HG03457 (cell line): ENCODE data around the gene MARCHF3.
A peak's percentile ranks its signal among the peaks of the same experiment; 100 is the strongest.
"Not testable (repeated sequence)": the region's sequence is repeated elsewhere in the genome, so short reads cannot be mapped to it uniquely, and the experiment has no call there.

ENCODE experiments used
- ATAC-seq: cut with Tn5 transposase; IDR thresholded peaks from one replicate; pipeline ENCODE4 v1.9.1; 2021; ENCODE audit warnings: moderate number of reproducible peaks; ENCODE audit not compliant: unreplicated experiment

The MARCHF3 gene

DNA sequence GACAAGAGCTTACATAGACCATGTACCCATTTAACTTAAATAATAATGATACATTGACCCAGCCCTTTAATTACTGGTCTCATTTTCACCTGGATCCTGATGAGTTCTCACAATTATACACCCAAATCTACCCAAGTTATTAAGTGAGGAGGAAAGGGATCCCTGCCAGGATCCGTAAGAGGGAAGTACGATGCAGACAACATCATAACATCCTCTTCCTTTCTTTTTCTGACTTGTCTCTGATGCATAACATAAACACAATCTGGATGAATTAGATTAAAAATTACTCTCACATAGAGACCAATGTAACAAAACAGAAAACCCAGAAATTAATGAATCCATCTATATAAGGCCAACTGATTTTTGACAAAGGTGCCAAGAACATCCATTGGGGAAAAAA, 17.0 kb downstream of the MARCHF3 start:
- no peak for ATAC-seq

DNA sequence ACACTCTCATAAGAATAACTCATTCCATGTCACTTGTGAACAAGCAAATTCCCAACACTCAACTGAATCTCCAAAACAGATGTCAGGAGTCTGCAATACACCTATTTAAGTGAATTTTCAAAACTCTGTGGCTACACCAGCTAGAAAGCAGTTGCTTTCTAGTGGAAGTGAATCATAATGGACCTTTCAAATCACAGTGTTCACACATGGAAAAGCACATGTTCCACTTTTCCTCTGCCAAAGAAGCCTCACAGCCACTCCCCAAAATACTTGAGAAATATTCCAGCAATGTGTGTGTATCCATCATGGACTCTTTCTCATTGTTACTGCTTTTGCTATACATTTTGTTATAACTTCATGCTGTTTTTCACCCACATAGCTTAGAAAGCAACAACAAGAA, 17.4 kb downstream of the MARCHF3 start:
- ATAC-seq = no peak

DNA sequence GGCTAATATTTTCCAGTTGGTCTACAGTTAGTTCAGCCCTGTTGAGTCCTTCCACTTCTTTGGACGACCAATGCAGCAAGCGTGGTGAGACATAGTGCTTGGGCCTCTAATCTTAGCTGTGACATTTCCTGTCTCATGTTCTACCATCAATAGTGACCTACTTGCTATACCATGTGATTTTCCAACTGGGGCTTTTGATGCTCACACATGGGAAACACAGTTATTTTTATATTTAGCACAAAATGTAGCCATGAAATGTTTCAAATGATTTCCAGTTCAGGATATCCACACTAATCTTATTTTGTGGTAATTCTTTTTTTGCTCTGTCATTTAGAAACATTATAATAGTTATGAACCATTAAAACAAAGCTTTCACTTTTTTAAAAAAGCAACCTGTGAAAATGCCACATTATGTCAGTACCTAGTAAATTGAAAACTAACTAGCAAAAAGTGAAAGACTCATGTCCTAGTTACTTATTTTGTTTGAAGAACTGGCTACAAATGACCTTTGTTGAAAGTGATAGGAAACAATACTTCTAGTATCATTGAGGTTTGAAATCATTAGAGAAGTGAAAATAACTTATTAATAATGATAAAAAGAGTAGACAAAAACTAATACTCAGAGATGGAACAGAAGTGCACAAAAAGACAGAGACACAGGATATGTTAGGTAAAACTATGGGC, 18.3 kb downstream of the MARCHF3 start:
- peak; percentile 71 for ATAC-seq

DNA sequence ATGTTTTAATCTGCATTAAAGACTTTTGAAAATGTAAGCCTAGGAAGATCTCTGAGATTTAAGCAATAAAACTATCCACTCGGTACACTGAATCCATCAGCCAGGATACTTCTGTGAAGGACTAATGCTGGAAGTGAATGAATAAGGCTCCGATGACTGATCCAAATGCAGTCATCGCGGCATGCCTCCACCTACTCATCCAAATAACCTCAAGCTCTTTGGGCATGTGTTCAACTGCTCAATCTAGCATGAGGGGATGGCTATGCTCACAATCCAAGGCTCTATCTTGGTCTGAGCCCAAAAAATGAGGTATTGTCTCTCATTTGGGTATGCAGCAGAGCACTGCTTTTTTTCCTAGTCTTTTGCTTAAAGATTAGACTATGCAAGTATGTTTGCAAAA, 19.2 kb downstream of the MARCHF3 start:
- no peak for ATAC-seq

DNA sequence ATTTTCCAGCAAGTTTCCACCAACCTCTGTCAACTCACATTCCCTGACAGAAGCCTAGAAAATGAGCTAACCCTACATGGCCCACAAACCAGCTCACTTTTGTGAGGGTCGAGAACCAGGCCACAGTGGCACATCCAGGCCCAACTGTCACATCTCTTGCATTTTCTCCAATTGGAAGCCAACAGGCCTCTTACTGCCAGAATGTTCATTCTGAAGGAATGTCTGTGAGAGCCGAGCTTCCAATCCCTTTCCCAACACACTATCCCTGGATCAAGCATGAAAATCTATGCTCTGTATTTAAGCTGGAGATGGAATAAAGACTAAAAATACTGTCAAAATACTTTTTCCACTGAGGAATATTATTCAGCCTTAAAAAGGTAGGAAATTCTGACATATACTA, 20.0 kb downstream of the MARCHF3 start:
- no peak for ATAC-seq

DNA sequence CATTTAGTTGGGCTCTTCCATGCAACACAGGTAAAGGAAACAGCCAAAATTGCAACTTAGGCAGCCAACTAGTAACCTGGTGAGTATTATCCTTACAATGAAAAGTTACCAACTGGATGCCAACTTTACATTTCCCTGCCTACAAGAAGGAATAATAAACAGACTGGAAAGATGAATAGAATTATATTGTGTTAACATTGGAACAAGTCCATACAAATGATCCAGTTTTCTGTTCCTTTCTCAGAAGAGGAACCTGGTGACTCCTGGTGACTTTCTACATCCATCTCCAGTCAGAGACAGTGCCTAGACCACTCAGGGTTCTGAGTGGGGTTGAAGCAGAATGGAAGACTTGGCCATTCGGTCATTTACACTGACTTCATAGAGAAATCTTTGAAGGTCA, 20.6 kb downstream of the MARCHF3 start:
- ATAC-seq = no peak

DNA sequence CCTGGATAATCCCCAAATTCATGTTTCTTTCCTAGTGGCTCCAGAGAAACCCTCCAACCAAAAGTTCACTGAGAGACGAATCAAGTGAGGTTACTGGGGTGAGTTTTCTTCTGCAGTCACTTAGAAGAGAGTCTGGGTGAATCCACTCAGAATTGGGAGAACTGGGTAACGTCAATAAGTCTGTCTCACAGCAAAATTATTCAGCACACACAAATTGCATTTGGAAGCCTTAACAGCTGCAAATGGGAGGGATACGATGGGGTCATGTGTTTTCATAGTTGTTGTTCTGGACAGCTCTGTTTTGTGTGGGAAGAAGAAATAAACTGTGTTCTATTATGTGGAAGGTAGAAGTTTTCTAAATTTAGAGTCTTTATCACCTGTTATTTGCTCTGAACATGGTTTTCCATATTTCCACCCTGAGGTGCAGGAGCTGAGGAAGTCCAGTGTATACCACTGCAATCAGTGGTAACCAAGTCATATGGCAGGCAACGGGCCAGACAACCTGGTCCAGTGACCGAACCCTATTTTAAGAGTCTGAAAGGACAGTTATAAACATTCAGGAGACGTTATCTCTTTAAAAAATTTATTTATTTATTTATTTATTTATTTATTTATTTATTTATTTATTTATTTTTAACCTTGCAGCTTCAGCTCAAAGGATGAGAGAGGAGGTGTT, 21.9 kb downstream of the MARCHF3 start:
- no peak for ATAC-seq

DNA sequence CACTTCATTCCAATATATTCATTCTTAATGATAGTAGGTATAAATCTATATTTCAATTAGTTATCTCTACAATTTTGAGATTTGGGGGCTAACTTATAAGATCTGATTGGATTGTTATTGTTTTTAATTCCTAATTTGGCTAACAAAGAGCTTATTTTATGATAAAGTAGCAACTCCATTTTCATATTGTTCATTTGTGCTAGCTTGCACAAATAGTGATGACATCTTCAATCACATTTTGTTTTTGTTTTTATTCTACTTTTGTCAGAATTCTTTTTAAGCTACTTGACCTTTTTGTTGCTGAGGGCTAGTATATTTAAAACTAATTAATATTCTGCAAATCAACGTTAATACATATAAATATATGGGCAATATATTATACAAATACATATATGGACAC, 22.8 kb downstream of the MARCHF3 start:
- ATAC-seq = no peak

DNA sequence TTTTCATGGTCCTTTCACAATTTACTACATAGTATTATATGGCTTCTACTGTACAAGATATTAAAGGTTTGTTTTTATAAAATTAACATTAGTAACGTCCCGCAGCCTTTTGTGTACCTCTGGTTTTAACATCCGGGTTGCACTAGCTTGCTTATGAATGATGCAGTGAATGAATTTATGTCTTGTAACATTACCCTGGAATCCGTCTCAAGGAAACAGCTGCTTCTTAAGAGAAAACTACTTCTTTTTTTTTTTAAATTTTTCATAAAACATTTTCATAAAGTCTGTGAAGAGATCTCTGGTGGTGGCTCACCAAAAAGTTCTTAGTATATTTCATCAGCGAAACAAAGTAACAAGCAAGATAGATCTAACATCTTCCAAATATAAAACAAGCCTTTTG, 23.6 kb downstream of the MARCHF3 start:
- no peak for ATAC-seq

DNA sequence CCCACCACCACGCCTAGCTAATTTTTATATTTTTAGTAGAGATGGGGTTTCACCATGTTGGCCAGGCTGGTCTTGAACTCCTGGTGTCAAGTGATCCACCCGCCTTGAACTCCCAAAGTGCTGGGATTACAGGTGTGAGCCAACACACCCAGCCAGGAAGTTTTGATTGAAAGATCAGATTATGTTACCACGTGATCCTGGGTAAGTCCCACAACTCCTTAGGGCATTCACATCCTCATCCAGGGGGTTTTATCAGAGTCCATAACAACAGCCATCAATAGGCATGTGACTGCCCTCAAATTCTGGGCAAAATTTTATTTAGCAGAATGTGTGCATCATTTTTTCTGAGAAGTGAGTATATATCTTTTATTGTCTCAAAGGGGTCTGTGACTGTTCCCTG, 25.1 kb downstream of the MARCHF3 start:
- not testable (repeated sequence) for ATAC-seq

DNA sequence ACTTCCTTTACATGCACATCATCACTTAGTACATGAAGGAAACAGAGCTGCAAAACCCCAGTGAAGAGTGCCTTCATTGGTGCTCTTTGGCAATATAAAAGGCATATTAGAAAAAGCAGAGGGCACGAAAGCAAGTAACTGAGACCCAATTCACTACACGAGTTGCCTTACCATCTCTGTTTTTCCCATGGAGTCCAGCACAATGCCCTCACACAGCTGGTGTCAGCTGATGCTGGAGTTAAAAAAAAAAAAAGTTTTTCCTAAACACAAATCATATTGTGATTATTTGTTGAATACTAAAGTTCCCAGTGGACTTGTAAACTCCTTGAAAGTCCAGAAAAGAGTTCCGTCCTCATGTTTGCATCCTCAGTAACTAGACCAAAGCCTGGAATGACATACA, 25.6 kb downstream of the MARCHF3 start:
- no peak for ATAC-seq

DNA sequence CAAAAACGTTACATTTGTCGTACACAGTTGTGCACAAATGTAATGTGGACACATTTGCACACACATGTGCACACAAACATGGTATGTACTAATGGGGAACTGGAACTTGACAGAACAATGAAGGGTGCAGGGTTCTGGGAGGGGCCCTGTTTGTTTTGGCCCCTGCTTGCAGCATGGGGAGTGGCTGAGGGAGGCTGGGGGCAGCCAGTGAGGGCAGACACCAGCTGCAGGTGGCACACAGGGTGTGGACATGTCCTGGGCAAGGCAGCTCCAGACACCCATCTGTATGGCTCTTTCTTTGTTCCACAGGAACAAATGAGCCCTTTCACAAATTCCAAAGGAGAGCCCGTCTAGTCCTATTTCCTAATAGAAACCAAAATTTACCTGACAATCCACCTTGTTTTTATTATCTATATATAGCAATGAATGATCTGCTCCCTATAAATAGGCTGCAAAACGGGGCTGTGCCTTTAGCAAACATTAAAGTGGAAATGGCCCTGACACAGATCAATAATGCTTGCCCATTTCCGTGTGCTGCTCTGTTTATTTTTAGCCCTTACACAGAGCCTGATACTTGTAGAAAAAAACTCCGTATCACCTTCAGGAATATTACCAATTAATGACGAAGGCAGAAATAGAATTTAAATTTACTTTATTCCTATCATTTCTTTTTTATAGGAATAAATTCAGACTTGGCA, 26.4 kb downstream of the MARCHF3 start:
- ATAC-seq = no peak

DNA sequence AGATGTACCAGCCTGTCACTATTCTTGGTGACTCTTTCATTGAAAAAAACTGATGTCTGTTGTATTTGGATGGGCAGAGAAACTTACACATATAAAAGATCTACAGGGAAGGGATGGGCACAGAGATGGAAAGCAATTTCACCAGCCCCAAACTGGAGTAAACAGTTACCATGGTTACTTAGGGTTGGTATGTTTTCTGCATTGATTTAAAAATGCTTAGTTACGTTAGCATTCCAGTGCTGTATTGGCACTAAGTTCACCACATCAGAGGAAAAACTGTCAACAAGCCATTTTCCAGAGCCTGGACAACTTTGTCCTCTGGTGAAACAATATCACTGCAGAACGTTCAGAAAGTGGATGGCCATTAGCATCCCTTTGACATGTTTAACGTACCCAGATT, 28.0 kb downstream of the MARCHF3 start:
- no peak for ATAC-seq

DNA sequence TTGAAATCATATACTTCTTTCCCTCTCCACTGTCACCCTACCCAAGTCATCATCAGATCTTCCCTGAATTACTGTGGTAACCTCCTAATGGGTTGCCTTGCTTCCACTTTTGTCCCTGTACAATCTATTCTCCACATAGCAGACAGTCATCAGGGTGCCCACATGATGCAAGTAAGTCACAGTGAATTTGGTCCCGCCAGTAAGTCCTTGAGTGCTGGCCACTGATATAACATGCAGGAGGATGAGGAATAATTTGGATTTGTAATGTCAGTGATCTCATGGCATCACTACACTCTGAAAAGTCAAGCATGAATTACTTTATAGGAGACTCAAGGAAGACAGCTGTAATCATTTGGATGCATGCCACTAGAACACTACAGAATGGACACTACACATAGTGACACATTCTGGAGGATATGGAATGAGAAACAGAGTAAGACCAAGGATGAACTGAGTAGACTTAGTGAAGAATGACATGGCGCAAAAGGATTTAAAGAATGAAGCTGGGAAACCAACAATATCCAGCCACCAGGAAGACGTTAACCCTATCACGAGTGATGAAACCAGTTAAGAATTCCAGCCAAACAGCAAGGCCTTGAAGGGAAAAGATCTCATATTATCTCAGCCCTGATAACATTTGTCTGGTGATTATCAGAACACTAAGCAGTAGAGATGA, 28.6 kb downstream of the MARCHF3 start:
- no peak for ATAC-seq

DNA sequence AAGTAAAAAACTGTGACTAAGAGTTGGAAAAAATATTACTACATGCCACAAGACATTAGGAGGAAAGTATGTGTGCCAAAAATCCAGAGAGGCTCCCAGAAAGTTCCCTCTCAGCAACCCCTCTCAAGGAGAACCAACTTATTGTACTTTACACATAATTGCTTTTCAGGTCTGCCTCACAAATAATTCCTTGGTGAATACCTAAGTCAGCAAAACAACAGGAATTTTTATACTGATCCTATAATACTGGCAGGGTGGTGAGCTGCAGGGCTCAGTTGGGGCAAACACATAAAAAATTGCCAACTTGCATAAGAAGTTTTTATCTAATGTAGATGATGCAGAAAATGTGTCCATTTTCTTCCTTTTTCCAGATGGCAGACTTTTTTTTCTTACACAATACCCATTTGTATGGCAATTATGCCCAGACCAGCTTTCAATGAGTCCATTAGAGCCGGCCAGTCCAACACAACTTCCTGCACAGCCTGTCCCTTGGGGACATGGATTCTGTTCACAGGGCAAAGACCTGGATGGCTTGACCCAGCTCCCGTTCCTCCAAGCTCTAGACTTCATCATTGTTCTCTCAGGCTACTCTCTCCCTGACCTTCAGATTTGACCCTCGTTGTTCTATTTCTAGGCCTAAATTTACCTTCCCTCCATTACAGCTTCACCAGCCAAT, 31.3 kb downstream of the MARCHF3 start:
- no peak for ATAC-seq

DNA sequence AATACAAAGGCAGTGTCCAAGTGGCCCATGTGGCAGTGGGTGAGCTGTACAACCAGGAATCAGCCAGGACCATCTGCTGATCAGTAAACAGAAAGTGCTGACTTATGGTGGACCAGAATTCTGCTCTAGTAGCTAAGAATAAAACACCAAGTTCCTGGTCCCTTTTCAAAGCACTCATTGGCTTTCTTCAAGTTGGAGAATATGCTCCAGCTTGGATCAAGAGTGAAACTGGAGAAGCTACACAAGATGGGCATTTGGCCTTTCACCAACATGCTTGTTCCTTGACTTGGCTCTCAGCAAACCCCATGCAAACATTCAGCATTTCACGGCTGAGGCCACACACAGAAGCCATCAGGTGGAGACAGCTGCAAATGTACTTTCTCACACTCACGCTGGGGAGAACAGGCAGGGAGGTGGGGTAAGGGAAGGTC, 32.1 kb downstream of the MARCHF3 start:
- ATAC-seq = peak; percentile 79

DNA sequence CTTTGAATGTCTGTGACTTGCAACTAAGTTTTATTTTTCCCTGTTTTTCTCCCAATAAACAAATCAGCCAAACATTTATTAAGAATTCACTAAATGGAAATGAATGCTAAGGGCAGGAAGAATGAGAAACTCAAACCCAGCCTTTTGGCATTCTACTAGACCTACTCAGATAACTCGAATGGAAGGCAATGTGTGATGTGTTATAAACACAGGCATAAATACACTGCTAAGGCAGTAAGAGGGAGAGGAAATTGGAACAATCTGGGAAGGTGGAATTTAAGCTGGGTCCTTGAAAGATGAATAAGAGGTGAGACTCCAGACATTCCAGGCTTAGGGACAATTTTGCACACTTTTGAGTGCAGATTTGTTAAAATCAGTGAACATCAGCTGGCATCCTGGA, 34.7 kb downstream of the MARCHF3 start:
- no peak for ATAC-seq

DNA sequence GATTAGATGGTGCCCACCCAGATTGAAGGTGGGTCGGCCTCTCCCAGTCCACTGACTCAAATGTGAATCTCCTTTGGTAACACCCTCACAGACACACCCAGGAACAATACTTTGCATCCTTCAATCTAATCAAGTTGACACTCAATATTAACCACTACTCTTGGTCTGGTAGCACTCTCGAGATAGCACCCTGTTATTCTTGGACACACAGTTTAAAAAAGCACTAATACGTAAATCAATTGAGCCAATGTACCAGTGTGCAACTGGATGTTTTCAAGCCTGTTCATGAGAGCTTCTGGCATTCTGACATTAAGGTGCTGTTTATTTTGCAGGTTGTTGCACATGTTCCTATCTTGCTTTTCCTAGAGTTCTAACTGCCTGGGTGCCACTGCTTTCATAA, 35.3 kb downstream of the MARCHF3 start:
- no peak for ATAC-seq

DNA sequence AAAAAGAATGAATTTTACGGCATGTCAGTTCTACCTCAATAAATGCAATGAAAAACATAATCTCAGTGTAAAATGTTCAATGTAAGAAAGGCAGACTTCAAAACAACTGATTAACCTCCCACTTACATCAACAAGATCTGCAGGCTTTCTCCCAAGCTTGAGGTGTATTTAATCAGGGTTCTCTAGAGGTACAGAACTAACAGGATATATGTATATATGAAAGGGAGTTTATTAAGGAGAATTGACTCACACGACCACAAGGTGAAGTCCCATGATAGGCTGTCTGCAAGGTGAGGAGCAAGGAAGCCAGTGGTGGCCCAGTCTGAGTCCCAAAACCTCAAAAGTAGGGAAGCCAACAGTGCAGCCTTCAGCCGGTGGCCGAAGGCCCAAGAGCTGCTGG, 35.9 kb downstream of the MARCHF3 start:
- ATAC-seq = no peak

DNA sequence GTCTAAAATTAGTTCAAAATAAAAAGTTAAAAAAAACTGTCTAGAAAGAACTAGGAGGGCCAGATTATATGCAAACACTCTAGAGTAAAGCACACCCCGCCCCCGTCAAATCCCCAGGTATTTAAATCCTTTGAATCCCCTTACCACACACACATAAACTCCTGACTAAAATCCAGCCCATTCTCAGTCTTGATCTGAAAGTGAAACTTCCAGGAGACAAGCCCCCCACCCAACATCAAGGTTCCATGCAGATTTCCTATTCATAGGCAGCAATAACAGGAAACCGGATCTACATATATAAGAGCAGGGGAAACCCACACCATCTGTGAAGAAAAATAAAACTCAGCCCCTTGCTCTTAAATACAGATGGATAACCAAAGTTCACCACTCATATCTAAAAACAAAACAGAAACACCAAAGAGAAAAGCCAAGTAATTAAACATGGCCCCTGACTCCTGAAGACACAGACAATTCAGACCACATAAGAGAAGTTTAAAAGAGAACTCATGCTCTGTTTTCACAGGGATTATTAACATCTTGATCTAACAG, 42.3 kb downstream of the MARCHF3 start:
- peak; percentile 96 for ATAC-seq
